Panc1 (cell line): ENCODE results near the gene COL23A1. TPM values are rescaled to one million over a fixed set of nuclear protein-coding genes. Genes with fewer than 3 reads are reported as not detected.

ENCODE experiments used
- ATAC-seq: fragments of 200-7000 bp; cut with Tn5 transposase; 2 replicates; pipeline ENCODE4 v1.9.1; 2020; ENCODE audit warnings: mild to moderate bottlenecking, moderate library complexity
- BruUV-seq: library from RNA; stranded (reverse); fragments of 400-500 nt; replicated peaks from 2 replicates; lab custom pipeline; 2021; lab: Mats Ljungman, UMichigan
- CTCF ChIA-PET: fragments of 300-600 bp; sonication (Branson Sonifier 250); formaldehyde crosslinking; loops from one replicate; lab custom pipeline; 2022; ENCODE audit warnings: antibody characterized with exemption; lab: Charles Lee
- POLR2A ChIA-PET: fragments of 300-600 bp; sonication (Branson Sonifier 250); formaldehyde crosslinking; loops from one replicate; lab custom pipeline; 2022; ENCODE audit warnings: antibody characterized with exemption; lab: Charles Lee
- DNase-seq: peaks from one replicate; pipeline ENCODE4 v3.0.0-alpha.2; 2010; ENCODE audit warnings: low read depth, low spot score
- H3K27ac ChIP-seq: 2 replicates; pipeline ENCODE4 v1.5.1; 2011; ENCODE audit warnings: mild to moderate bottlenecking, low read length, inconsistent platforms
- H3K27me3 ChIP-seq: fragments of 200-500 bp; sonication (Bioruptor generic); 2 replicates; pipeline ENCODE4 v1.6.0; 2014; ENCODE audit warnings: low read length, inconsistent platforms; ENCODE audit not compliant: control insufficient read depth, insufficient read depth
- H3K36me3 ChIP-seq: fragments of 200-500 bp; sonication (Bioruptor generic); 2 replicates; pipeline ENCODE4 v1.5.1; 2014; ENCODE audit warnings: inconsistent platforms, mild to moderate bottlenecking, low read length, moderate library complexity; ENCODE audit not compliant: control insufficient read depth, insufficient read depth
- H3K4me1 ChIP-seq: 2 replicates; pipeline ENCODE4 v1.5.1; 2011; ENCODE audit warnings: inconsistent platforms, mild to moderate bottlenecking, low read length, moderate library complexity; ENCODE audit not compliant: control insufficient read depth, insufficient read depth
- H3K4me3 ChIP-seq, 2 experiments: 2 replicates each; pipeline ENCODE4 v1.5.1; 2011 to 2012; ENCODE audit warnings: low read depth in 2 of 2, low read length in 2 of 2, mild to moderate bottlenecking in 2 of 2, inconsistent platforms in 1 of 2, moderate library complexity in 1 of 2
- H3K9me3 ChIP-seq: fragments of 200-500 bp; sonication (Bioruptor generic); 2 replicates; pipeline ENCODE4 v1.5.1; 2014; ENCODE audit warnings: low read depth, mild to moderate bottlenecking, inconsistent platforms, low read length, moderate library complexity; ENCODE audit not compliant: control insufficient read depth, insufficient read depth
- POLR2AphosphoS5 ChIP-seq: IDR thresholded peaks from 2 replicates; pipeline ENCODE4 v1.6.1; 2012; ENCODE audit warnings: mild to moderate bottlenecking, low read depth, low read length, moderate library complexity
- SIN3A ChIP-seq: IDR thresholded peaks from 2 replicates; pipeline ENCODE4 v1.6.1; 2012; ENCODE audit warnings: low read depth, mild to moderate bottlenecking, low read length, moderate library complexity, borderline replicate concordance; ENCODE audit not compliant: insufficient read depth
- TCF7L2 ChIP-seq: IDR thresholded peaks from 2 replicates; pipeline ENCODE4 v1.6.1; 2011; ENCODE audit warnings: mild to moderate bottlenecking, low read depth, low read length, inconsistent platforms
- in situ Hi-C: cut with HindIII; loops from 2 replicates; pipeline ENCODE4 v1.10.0; 2016; ENCODE audit warnings: low sequenced_read_pairs, low pct_unique_long_range_greater_than_20kb
- intact Hi-C: fragments of 100-400 bp; cut with micrococcal nuclease; formaldehyde crosslinking; loops from one replicate; pipeline ENCODE4 v1.10.0; 2022; ENCODE audit not compliant: unreplicated experiment
- total RNA-seq: library from RNA; stranded (reverse); gene quantifications from one replicate; pipeline ENCODE4 v1.2.1, GENCODE V29; 2021; ENCODE audit not compliant: unreplicated experiment
- TF ChIP-seq, protein P1 (sequence below): fragments of 450-650 bp; IDR thresholded peaks from 2 replicates; pipeline ENCODE4 v1.5.1; 2017; ENCODE audit warnings: mild to moderate bottlenecking
- TF ChIP-seq, protein P2 (sequence below), 2 experiments: IDR thresholded peaks; 2 replicates each; pipeline ENCODE4 v1.6.1; 2011 to 2012; ENCODE audit warnings: low read depth in 2 of 2, control low read depth in 1 of 2, low read length in 1 of 2, mild to moderate bottlenecking in 1 of 2, moderate library complexity in 1 of 2; ENCODE audit not compliant: insufficient read depth in 1 of 2

COL23A1 gene
- total RNA-seq, 1 experiment from 2014 or later = 0.05 TPM

DNA sequence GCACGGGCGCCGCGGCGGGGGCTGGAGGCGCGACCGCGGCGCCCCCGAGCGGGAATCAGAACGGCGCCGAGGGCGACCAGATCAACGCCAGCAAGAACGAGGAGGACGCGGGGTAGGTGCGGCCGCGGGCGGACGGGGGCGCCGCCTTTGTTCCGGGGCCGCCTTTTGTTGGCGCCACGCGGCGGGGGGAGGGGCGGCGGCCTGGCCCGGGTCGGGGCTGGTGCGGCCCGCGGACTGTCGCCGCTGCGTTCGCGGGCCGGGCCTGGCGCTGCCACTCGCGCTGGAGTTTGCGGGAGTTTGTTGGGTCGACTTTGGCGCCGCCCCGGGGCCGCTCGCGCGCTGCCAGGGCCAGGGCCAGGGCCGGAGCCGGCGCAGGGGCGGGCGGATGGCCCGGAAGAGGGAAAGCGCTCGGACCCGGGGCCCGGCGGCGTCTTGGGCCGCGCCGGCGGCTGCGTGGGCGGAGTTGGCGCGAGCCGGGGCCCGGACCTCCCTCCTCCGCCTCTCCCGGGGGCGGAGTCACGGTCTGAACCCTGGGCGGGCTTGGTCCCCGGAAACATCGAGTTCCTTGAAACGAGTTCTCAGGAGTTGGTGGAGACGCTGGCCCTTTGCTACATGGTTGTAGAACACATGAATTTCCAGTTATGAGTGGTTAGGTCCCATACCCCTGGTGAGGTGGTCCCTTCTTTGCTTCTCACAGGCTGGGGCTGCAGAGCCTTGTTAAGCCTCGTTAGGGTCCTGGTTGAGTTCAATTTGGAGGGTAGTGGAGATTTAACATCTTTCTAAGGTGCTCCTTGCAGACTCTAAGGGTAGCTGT is 385.1 kb downstream of the COL23A1 start:
- ChIA-PET CTCF (no interaction called here), POLR2A (no interaction called here)
- intact Hi-C loops (no loop called here), in situ Hi-C loops (no loop called here)
- DNase-seq (no peak), ATAC-seq (peak; percentile 60)
- Histone ChIP-seq H3K27ac (peak overlapping the region; percentile 87), H3K27me3 (no peaks in the 10 kb centered on the region), H3K9me3 (no peaks in the 10 kb centered on the region), H3K36me3 (peaks cover 24% of the 10 kb centered on the region), H3K4me1 (peaks cover 41% of the 10 kb centered on the region), H3K4me3 (peak overlapping the region; percentile 92 to 97)
- no TSS peak for BruUV-seq
- TF ChIP-seq, protein P1, sequence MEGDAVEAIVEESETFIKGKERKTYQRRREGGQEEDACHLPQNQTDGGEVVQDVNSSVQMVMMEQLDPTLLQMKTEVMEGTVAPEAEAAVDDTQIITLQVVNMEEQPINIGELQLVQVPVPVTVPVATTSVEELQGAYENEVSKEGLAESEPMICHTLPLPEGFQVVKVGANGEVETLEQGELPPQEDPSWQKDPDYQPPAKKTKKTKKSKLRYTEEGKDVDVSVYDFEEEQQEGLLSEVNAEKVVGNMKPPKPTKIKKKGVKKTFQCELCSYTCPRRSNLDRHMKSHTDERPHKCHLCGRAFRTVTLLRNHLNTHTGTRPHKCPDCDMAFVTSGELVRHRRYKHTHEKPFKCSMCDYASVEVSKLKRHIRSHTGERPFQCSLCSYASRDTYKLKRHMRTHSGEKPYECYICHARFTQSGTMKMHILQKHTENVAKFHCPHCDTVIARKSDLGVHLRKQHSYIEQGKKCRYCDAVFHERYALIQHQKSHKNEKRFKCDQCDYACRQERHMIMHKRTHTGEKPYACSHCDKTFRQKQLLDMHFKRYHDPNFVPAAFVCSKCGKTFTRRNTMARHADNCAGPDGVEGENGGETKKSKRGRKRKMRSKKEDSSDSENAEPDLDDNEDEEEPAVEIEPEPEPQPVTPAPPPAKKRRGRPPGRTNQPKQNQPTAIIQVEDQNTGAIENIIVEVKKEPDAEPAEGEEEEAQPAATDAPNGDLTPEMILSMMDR = no peak; the same call in 1 of the 2 replicates
- TF ChIP-seq, protein P2, sequence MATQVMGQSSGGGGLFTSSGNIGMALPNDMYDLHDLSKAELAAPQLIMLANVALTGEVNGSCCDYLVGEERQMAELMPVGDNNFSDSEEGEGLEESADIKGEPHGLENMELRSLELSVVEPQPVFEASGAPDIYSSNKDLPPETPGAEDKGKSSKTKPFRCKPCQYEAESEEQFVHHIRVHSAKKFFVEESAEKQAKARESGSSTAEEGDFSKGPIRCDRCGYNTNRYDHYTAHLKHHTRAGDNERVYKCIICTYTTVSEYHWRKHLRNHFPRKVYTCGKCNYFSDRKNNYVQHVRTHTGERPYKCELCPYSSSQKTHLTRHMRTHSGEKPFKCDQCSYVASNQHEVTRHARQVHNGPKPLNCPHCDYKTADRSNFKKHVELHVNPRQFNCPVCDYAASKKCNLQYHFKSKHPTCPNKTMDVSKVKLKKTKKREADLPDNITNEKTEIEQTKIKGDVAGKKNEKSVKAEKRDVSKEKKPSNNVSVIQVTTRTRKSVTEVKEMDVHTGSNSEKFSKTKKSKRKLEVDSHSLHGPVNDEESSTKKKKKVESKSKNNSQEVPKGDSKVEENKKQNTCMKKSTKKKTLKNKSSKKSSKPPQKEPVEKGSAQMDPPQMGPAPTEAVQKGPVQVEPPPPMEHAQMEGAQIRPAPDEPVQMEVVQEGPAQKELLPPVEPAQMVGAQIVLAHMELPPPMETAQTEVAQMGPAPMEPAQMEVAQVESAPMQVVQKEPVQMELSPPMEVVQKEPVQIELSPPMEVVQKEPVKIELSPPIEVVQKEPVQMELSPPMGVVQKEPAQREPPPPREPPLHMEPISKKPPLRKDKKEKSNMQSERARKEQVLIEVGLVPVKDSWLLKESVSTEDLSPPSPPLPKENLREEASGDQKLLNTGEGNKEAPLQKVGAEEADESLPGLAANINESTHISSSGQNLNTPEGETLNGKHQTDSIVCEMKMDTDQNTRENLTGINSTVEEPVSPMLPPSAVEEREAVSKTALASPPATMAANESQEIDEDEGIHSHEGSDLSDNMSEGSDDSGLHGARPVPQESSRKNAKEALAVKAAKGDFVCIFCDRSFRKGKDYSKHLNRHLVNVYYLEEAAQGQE (IDR thresholded peaks at IDR 0.05; ENCODE audit: insufficient read depth in 1 of 2, low read depth in 2 of 2, low read length in 1 of 2) = no peak
- TF ChIP-seq TCF7L2 (no peak), POLR2AphosphoS5 (peak; percentile 60), SIN3A (peak; percentile 76; the same call in 1 of the 2 replicates)

DNA sequence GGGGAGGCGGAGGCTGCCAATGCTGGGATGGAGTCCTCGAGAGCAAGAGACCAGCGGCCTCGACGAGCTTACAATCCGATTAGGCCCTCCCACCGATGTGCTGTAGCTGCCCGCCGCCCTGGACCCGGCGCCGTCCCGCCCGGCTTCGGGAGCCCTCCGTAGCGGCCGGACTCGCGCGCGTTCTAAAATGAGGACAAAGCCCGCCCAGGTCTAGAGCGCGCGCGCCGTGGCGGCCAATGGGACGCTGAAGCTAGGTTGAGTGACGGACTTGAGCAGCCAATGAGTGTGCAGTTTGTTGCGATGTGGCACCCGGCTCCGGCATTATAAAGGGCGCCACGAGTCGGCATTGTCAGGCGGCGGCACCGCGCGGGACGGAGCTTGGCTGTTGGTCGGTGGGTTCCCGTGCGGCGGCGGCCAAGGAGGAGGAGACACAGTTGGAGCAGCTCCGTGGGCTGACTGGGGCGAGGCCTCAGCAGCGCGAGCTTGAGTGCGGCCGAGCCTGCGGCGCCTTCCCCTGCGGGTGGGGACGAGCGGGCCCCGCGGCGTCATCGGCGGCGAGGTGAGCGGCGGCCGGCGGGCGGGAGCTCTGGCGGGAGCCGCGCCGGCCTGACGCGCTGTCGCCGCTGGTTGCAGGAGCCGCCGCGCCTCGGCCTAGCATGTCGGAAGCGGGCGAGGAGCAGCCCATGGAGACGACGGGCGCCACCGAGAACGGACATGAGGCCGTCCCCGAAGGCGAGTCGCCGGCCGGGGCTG is 385.8 kb downstream of the COL23A1 start, which contains the start of gene HNRNPAB:
Gene HNRNPAB (plus strand): TSS at position 352 of the 753 bp plus-strand sequence. CDS start 305 bp downstream, at position 657.
- intact Hi-C loops (no loop called here), in situ Hi-C loops (no loop called here)
- DNase-seq (peak; percentile 80), ATAC-seq (peak; percentile 90)
- ChIA-PET CTCF (no interaction called here), POLR2A (interaction anchor here (0.6 to 0.8 kb wide), 2 partner anchors 49 to 55 kb away, joined by 3 read pairs; no protein-coding TSS in a partner anchor)
- Histone ChIP-seq H3K27ac (peak within 1 kb of the TSS; percentile 91), H3K4me1 (peaks cover 40% of the 10 kb centered on the region), H3K27me3 (no peaks in the 10 kb centered on the region), H3K36me3 (peaks cover 24% of the 10 kb centered on the region), H3K4me3 (peak within 1 kb of the TSS; percentile 92 to 97), H3K9me3 (no peaks in the 10 kb centered on the region)
- no TSS peak for BruUV-seq
- peak; percentile 96; the same call in 1 of the 2 replicates for TF ChIP-seq SIN3A
- no peak; the same call in 1 of the 2 replicates for TF ChIP-seq TCF7L2
- TF ChIP-seq POLR2AphosphoS5 = peak; percentile 100
